Loucy (cell line): Measurements from ENCODE around the gene SLC22A14.

Source experiments
- H2AFZ ChIP-seq: fragments of 200-600 bp; sonication (generic); 2 replicates; pipeline ENCODE4 v1.6.0; 2016; ENCODE audit warnings: antibody characterized with exemption, mild to moderate bottlenecking, low read length, moderate library complexity
- H3F3A ChIP-seq: fragments of 200-600 bp; 2 replicates; pipeline ENCODE4 v1.6.0; 2016; ENCODE audit warnings: antibody characterized with exemption, low read depth, mild to moderate bottlenecking
- H3K27me3 ChIP-seq: fragments of 200-600 bp; sonication (generic); 2 replicates; pipeline ENCODE4 v1.6.1; 2014; ENCODE audit warnings: low read length, mild to moderate bottlenecking; ENCODE audit not compliant: insufficient read depth, poor library complexity, severe bottlenecking
- H3K36me3 ChIP-seq: fragments of 200-600 bp; sonication (generic); 2 replicates; pipeline ENCODE4 v1.6.1; 2016; ENCODE audit warnings: low read length; ENCODE audit not compliant: insufficient read depth
- H3K4me1 ChIP-seq: fragments of 200-600 bp; sonication (generic); 2 replicates; pipeline ENCODE4 v1.5.1; 2014; ENCODE audit warnings: low read length, mild to moderate bottlenecking; ENCODE audit not compliant: insufficient read depth, poor library complexity, severe bottlenecking
- H3K4me2 ChIP-seq: fragments of 200-600 bp; sonication (generic); 2 replicates; pipeline ENCODE4 v1.6.0; 2014; ENCODE audit warnings: antibody characterized with exemption, low read length, low read depth, mild to moderate bottlenecking; ENCODE audit not compliant: poor library complexity, severe bottlenecking
- H3K4me3 ChIP-seq: fragments of 200-600 bp; sonication (generic); 2 replicates; pipeline ENCODE4 v1.5.1; 2014; ENCODE audit warnings: low read length, mild to moderate bottlenecking, mixed read lengths; ENCODE audit not compliant: poor library complexity, severe bottlenecking
- H3K79me2 ChIP-seq: fragments of 200-600 bp; sonication (generic); 2 replicates; pipeline ENCODE4 v1.6.1; 2014; ENCODE audit warnings: low read length; ENCODE audit not compliant: insufficient read depth
- H3K9ac ChIP-seq: fragments of 200-600 bp; sonication (generic); 2 replicates; pipeline ENCODE4 v1.6.0; 2014; ENCODE audit warnings: mild to moderate bottlenecking, low read depth, low read length, moderate library complexity; ENCODE audit not compliant: poor library complexity, severe bottlenecking
- H3K9me2 ChIP-seq: fragments of 200-600 bp; sonication (generic); replicated peaks from 2 replicates; pipeline ENCODE4 v1.6.1; 2016; ENCODE audit warnings: low read depth, low read length, mixed read lengths
- H3K9me3 ChIP-seq: fragments of 200-600 bp; sonication (generic); 2 replicates; pipeline ENCODE4 v1.6.1; 2014; ENCODE audit warnings: mild to moderate bottlenecking, antibody characterized with exemption, low read length, low read depth; ENCODE audit not compliant: insufficient read depth
- H4K20me1 ChIP-seq: fragments of 200-600 bp; sonication (generic); 2 replicates; pipeline ENCODE4 v1.6.0; 2014; ENCODE audit warnings: antibody characterized with exemption, low read length, mild to moderate bottlenecking; ENCODE audit not compliant: insufficient read depth, poor library complexity, severe bottlenecking
- EZH2phosphoT487 ChIP-seq: fragments of 200-600 bp; IDR thresholded peaks from 2 replicates; pipeline ENCODE4 v1.6.1; 2018; ENCODE audit warnings: antibody characterized with exemption, mild to moderate bottlenecking, moderate library complexity, borderline replicate concordance
- TF ChIP-seq, protein P1 (sequence below): fragments of 200-600 bp; sonication (generic); conservative IDR thresholded peaks from 2 replicates; pipeline ENCODE4 v1.5.1; 2014; ENCODE audit warnings: mild to moderate bottlenecking, antibody characterized with exemption, low read length

Gene SLC22A14

GRCh38 chr3:38260474-38260873 is 21.6 kb upstream of the SLC22A14 start:
- H4K20me1 ChIP-seq, result no peaks in the 10 kb centered on the region
- no peak overlapping the region for H3K4me2 ChIP-seq
- H3K79me2 ChIP-seq, result no peaks in the 10 kb centered on the region
- no peak overlapping the region for H3K4me3 ChIP-seq
- no peaks in the 10 kb centered on the region for H3K9me2 ChIP-seq
- no peak overlapping the region for H3K9ac ChIP-seq
- no peaks in the 10 kb centered on the region for H3K9me3 ChIP-seq
- H3K36me3 ChIP-seq, result peaks cover 9% of the 10 kb centered on the region; the same call in 1 of the 2 replicates
- no peak overlapping the region for H2AFZ ChIP-seq
- TF ChIP-seq, protein P1, sequence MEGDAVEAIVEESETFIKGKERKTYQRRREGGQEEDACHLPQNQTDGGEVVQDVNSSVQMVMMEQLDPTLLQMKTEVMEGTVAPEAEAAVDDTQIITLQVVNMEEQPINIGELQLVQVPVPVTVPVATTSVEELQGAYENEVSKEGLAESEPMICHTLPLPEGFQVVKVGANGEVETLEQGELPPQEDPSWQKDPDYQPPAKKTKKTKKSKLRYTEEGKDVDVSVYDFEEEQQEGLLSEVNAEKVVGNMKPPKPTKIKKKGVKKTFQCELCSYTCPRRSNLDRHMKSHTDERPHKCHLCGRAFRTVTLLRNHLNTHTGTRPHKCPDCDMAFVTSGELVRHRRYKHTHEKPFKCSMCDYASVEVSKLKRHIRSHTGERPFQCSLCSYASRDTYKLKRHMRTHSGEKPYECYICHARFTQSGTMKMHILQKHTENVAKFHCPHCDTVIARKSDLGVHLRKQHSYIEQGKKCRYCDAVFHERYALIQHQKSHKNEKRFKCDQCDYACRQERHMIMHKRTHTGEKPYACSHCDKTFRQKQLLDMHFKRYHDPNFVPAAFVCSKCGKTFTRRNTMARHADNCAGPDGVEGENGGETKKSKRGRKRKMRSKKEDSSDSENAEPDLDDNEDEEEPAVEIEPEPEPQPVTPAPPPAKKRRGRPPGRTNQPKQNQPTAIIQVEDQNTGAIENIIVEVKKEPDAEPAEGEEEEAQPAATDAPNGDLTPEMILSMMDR, result no peak
- TF ChIP-seq EZH2phosphoT487, result no peak
- H3F3A ChIP-seq, result no peaks in the 10 kb centered on the region
- H3K4me1 ChIP-seq, result peaks cover 7% of the 10 kb centered on the region
- no peaks in the 10 kb centered on the region for H3K27me3 ChIP-seq

DNA sequence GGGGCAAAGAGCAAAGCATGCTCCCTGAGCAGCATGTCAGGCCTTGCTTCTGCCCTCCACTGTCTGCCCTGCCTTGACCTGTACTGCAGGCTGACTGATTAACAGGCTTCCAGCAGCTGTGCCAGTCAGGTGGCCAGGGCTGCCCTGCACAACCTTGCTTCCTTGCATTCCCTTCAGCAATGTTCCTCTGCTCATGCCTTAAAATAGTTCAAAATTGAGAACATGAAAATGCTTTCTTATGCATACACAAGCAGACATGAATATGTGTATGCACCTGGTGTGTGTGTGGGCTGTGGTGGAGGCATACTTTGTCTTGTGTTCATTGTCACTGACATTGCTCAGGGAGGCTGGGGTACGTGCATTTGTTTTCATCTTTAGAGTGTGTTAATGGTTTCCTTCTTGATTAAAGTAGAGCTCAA is 17.7 kb upstream of the SLC22A14 start:
- H2AFZ ChIP-seq, result no peak overlapping the region
- H3K36me3 ChIP-seq, result no peaks in the 10 kb centered on the region
- no peaks in the 10 kb centered on the region for H3K79me2 ChIP-seq
- no peaks in the 10 kb centered on the region for H3K9me2 ChIP-seq
- H3F3A ChIP-seq, result no peaks in the 10 kb centered on the region
- no peaks in the 10 kb centered on the region for H3K9me3 ChIP-seq
- no peak overlapping the region for H3K4me2 ChIP-seq
- H3K4me3 ChIP-seq, result no peak overlapping the region
- H3K9ac ChIP-seq, result no peak overlapping the region
- H3K27me3 ChIP-seq, result no peaks in the 10 kb centered on the region
- no peaks in the 10 kb centered on the region for H4K20me1 ChIP-seq
- no peak for TF ChIP-seq EZH2phosphoT487
- TF ChIP-seq, protein P1, result no peak
- H3K4me1 ChIP-seq, result peaks cover 23% of the 10 kb centered on the region

DNA sequence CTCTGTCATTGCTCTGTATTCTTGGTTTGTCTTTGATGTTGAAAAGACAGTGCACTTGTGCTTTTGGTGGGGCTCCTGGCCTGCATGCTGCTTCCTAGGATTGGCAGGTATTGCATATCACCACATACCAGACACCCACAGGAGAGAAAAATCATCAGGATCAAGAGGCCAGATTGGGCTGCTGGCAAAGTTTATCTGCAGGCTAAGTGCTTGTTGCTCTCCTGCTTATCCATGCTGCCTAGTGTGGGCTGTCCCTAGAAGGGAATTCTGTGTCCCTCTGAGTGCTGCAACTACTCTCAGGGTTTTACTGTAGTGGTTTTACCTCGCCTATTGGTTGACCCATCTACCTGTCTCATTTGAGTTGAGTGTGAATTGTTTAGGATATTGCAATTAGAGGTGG is 17.3 kb upstream of the SLC22A14 start:
- H3K4me1 ChIP-seq, result peaks cover 23% of the 10 kb centered on the region
- no peaks in the 10 kb centered on the region for H3K27me3 ChIP-seq
- H3K79me2 ChIP-seq, result no peaks in the 10 kb centered on the region
- no peaks in the 10 kb centered on the region for H3K9me2 ChIP-seq
- no peaks in the 10 kb centered on the region for H4K20me1 ChIP-seq
- no peak overlapping the region for H2AFZ ChIP-seq
- H3K9me3 ChIP-seq, result no peaks in the 10 kb centered on the region
- H3F3A ChIP-seq, result no peaks in the 10 kb centered on the region
- H3K4me2 ChIP-seq, result no peak overlapping the region
- no peaks in the 10 kb centered on the region for H3K36me3 ChIP-seq
- H3K4me3 ChIP-seq, result no peak overlapping the region
- H3K9ac ChIP-seq, result no peak overlapping the region
- no peak for TF ChIP-seq EZH2phosphoT487
- TF ChIP-seq, protein P1, result no peak
